Measurements from ENCODE around the gene AKT2.

DNA sequence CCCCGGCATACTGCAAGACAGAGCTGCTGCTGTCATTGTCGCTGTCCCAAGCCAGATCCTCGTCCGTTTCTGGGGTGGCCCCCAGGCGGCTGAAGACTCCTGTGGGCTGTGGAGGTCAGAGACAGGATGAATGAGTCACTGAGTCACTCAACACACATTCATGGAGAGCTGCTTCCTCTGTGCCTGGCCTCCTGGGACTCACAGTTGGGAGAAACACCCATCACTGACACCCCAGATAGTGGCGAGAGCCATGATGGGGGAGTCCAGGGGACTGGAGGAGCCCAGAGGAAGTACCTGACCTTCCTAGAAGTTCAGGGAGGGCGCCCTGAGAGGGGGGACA lies 37.1 kb upstream of the AKT2 start:
- TF ChIP-seq, protein P1, sequence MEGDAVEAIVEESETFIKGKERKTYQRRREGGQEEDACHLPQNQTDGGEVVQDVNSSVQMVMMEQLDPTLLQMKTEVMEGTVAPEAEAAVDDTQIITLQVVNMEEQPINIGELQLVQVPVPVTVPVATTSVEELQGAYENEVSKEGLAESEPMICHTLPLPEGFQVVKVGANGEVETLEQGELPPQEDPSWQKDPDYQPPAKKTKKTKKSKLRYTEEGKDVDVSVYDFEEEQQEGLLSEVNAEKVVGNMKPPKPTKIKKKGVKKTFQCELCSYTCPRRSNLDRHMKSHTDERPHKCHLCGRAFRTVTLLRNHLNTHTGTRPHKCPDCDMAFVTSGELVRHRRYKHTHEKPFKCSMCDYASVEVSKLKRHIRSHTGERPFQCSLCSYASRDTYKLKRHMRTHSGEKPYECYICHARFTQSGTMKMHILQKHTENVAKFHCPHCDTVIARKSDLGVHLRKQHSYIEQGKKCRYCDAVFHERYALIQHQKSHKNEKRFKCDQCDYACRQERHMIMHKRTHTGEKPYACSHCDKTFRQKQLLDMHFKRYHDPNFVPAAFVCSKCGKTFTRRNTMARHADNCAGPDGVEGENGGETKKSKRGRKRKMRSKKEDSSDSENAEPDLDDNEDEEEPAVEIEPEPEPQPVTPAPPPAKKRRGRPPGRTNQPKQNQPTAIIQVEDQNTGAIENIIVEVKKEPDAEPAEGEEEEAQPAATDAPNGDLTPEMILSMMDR (IDR thresholded peaks at IDR 0.05), result no peak
- no peak for TF ChIP-seq POLR2A (IDR thresholded peaks at IDR 0.05)

Data from transverse colon (tissue), 3 donors.